A673 (cell line): ENCODE data around the gene VPS37B.

Experiments used
- EZH2 ChIP-seq: fragments of 200-600 bp; sonication (generic); IDR thresholded peaks from 2 replicates; pipeline ENCODE4 v1.6.1; 2017; ENCODE audit warnings: borderline replicate concordance, low read depth, mild to moderate bottlenecking, mixed read lengths, antibody characterized with exemption, low read length; ENCODE audit not compliant: poor library complexity, severe bottlenecking
- TF ChIP-seq, protein P1 (sequence below): fragments of 300-800, 200-600 bp; sonication (generic); conservative IDR thresholded peaks from 2 replicates; pipeline ENCODE4 v1.5.1; 2017; ENCODE audit warnings: low read depth, mild to moderate bottlenecking, antibody characterized with exemption, low read length, moderate library complexity, mixed read lengths

DNA sequence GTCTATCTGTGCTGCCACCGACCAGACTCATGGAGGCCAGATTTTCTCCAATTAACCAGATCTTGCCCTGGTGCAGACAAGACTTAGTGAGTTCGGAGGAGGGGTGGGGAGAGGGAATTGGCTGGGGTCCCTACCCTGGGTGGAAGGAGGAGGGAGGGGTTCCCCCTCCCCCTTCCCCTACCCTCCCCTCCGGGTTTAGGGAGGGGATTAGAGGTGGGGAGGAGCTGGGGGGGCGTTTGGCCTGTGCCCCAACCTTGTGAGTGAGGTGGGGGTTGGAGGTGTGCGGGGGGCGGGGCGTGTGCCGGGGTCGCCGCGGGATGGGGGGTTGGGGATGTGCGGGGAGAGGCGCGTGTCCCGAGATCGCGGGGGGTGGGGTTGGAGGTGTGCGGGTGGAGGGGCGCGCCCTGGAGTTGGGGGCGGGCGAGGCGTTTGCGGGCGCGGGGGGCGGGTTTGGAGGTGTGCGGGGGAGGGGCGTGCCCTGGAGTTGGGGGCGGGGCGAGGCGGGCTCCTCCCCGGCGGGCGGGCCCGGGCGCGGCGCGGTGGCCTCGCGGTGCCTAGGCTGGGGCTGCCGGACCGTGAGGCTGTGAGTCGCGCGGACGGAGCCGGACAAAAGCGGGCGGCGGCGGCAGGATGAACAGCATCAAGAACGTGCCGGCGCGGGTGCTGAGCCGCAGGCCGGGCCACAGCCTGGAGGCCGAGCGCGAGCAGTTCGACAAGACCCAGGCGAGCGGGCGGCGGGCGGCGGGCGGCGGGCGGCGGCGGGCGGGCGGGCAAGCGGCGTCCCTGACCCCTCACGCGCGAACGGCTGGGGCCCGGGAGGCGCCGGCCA, 60.8 kb downstream of the VPS37B start, which contains the start of gene HIP1R:
- TF ChIP-seq, protein P1, sequence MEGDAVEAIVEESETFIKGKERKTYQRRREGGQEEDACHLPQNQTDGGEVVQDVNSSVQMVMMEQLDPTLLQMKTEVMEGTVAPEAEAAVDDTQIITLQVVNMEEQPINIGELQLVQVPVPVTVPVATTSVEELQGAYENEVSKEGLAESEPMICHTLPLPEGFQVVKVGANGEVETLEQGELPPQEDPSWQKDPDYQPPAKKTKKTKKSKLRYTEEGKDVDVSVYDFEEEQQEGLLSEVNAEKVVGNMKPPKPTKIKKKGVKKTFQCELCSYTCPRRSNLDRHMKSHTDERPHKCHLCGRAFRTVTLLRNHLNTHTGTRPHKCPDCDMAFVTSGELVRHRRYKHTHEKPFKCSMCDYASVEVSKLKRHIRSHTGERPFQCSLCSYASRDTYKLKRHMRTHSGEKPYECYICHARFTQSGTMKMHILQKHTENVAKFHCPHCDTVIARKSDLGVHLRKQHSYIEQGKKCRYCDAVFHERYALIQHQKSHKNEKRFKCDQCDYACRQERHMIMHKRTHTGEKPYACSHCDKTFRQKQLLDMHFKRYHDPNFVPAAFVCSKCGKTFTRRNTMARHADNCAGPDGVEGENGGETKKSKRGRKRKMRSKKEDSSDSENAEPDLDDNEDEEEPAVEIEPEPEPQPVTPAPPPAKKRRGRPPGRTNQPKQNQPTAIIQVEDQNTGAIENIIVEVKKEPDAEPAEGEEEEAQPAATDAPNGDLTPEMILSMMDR: no peak
- no peak for TF ChIP-seq EZH2
